ENCODE measurements around the gene MN1. TPM values are rescaled to one million over a fixed set of nuclear protein-coding genes. Genes with fewer than 3 reads are reported as not detected.

Gene MN1
- 1 to 10 TPM in 6 of 9 donors, under 1 TPM in 3; 0.84 to 2.7 (median 1.6) TPM for total RNA-seq
- 1 to 10 TPM in 1 of 3 donors, under 1 TPM in 2; 0.64 to 1.2 (median 0.88) TPM for polyA plus RNA-seq
- long read RNA-seq, donor 1, result 0 reads
- long read RNA-seq, donor 2, result 0 reads
- long read RNA-seq, donor 3, result 0 reads
- long read RNA-seq, donor 4, result 0 reads
- long read RNA-seq, donor 5, partial matches to known transcripts, result 0 of 1 reads
- long read RNA-seq, donor 5, other reads (novel, unspliced or antisense), result 1 of 1 reads
- long read RNA-seq, donor 6, partial matches to known transcripts, result 0 of 3 reads
- long read RNA-seq, donor 6, other reads (novel, unspliced or antisense), result 3 of 3 reads
- long read RNA-seq, donor 7, result 0 reads
- long read RNA-seq, donor 8, result 0 reads
- long read RNA-seq, donor 9, result 0 reads
- long read RNA-seq, donor 10, full-length matches to known transcripts, result 1 of 1 reads
- long read RNA-seq, donor 10, partial matches to known transcripts, result 0 of 1 reads
- long read RNA-seq, donor 10, other reads (novel, unspliced or antisense), result 0 of 1 reads

GRCh38 chr22:27801616-27802345 is at the start of gene MN1:
Gene MN1 (minus strand): TSS chr22:27801756. CDS start chr22:27800543, 1,213 bp downstream.
- Histone ChIP-seq H3K36me3 (replicated peaks in 1 of 2) (no peaks in the 10 kb centered on the region), H3K9me3 (replicated peaks in 1 of 3) (no peaks in the 10 kb centered on the region), H3K27ac (peak within 1 kb of the TSS in 3 of 5 donors; percentile 7 to 70 (median 16)), H3K4me3 (peak within 1 kb of the TSS; percentile 45 to 74 (median 48)), H3K27me3 (peaks cover 41% of the 10 kb centered on the region), H3K4me1 (replicated peaks in 1 of 2) (peaks cover 0 to 21% of the 10 kb centered on the region in 2 donors)
- 0% methylated on average over 14 to 59 of the region's 59 CpGs for WGBS, 4 donors
- intact Hi-C loops (cut with DNase I), result loop anchor here (5.0 kb wide), 2 partner anchors 394 to 1044 kb away; no protein-coding TSS in a partner anchor
- TF ChIP-seq POLR2A (IDR thresholded peaks at IDR 0.05) (no peak), CTCF (IDR thresholded peaks at IDR 0.05) (no peak)
- peak in 4 of 7 donors; percentile 19 to 49 (median 34) for DNase-seq

GRCh38 chr22:27850000-27850521 is 48.5 kb upstream of the MN1 start:
- WGBS, 4 donors, result 56 to 60% (median 59%) methylated on average over 6 of the region's 6 CpGs
- Histone ChIP-seq H3K27me3 (no peaks in the 10 kb centered on the region), H3K4me1 (replicated peaks in 1 of 2) (peaks cover 0 to 11% of the 10 kb centered on the region in 2 donors), H3K9me3 (replicated peaks in 1 of 3) (no peaks in the 10 kb centered on the region), H3K36me3 (replicated peaks in 1 of 2) (peaks cover 0 to 23% of the 10 kb centered on the region in 2 donors), H3K4me3 (no peak overlapping the region), H3K27ac (peak overlapping the region in 1 of 5 donors; percentile 20)
- TF ChIP-seq CTCF (IDR thresholded peaks at IDR 0.05) (no peak), POLR2A (IDR thresholded peaks at IDR 0.05) (no peak)
- intact Hi-C loops (cut with DNase I), result no loop called here
- peak in 1 of 7 donors; percentile 57 for DNase-seq

- peak in 1 of 7 donors; percentile 35 for DNase-seq
- no peak overlapping the region for H3K4me3 ChIP-seq
- WGBS, 4 donors, result 77 to 100% (median 90%) methylated on average over 1 of the region's 1 CpG
- H3K36me3 ChIP-seq (replicated peaks in 1 of 2), result peaks cover 0 to 15% of the 10 kb centered on the region in 2 donors
- TF ChIP-seq POLR2A (IDR thresholded peaks at IDR 0.05), result no peak
- TF ChIP-seq CTCF (IDR thresholded peaks at IDR 0.05), result no peak
- no peak overlapping the region for H3K27ac ChIP-seq
- peaks cover 0 to under 1% of the 10 kb centered on the region in 2 donors for H3K4me1 ChIP-seq (replicated peaks in 1 of 2)
- intact Hi-C loops (cut with DNase I), result no loop called here
- no peaks in the 10 kb centered on the region for H3K9me3 ChIP-seq (replicated peaks in 1 of 3)
- H3K27me3 ChIP-seq, result no peaks in the 10 kb centered on the region
These were observed 46.4 kb upstream of the MN1 start for GRCh38 chr22:27848005-27848404.

GRCh38 chr22:27846910-27847309 is 45.4 kb upstream of the MN1 start:
- DNase-seq, result peak in 1 of 7 donors; percentile 30
- no peak for TF ChIP-seq POLR2A (IDR thresholded peaks at IDR 0.05)
- no peak for TF ChIP-seq CTCF (IDR thresholded peaks at IDR 0.05)
- no peaks in the 10 kb centered on the region for H3K27me3 ChIP-seq
- intact Hi-C loops (cut with DNase I), result no loop called here
- H3K4me3 ChIP-seq, result no peak overlapping the region
- H3K36me3 ChIP-seq (replicated peaks in 1 of 2), result peaks cover 0 to 8% of the 10 kb centered on the region in 2 donors
- H3K4me1 ChIP-seq (replicated peaks in 1 of 2), result peaks cover 0 to 11% of the 10 kb centered on the region in 2 donors
- H3K27ac ChIP-seq, result no peak overlapping the region
- 85 to 96% (median 94%) methylated on average over 9 of the region's 9 CpGs for WGBS, 4 donors
- H3K9me3 ChIP-seq (replicated peaks in 1 of 3), result no peaks in the 10 kb centered on the region

Data from adrenal gland (tissue), 19 donors.